PC-3 (cell line): ENCODE data around the gene PSME4. TPM values are rescaled to one million over a fixed set of nuclear protein-coding genes. Genes with fewer than 3 reads are reported as not detected.

Experiments used
- ATAC-seq: fragments of 200-7000 bp; cut with Tn5 transposase; 2 replicates; pipeline ENCODE4 v1.9.1; 2020; ENCODE audit warnings: mild to moderate bottlenecking, moderate library complexity
- BruUV-seq: library from RNA; stranded (reverse); fragments of 400-500 nt; replicated peaks from 2 replicates; lab custom pipeline; 2021; lab: Mats Ljungman, UMichigan
- CTCF ChIA-PET: fragments of 300-600 bp; sonication (Branson Sonifier 250); formaldehyde crosslinking; loops from one replicate; lab custom pipeline; 2022; ENCODE audit warnings: antibody characterized with exemption; lab: Charles Lee
- POLR2A ChIA-PET: fragments of 300-600 bp; sonication (Branson Sonifier 250); formaldehyde crosslinking; loops from one replicate; lab custom pipeline; 2022; ENCODE audit warnings: antibody characterized with exemption; ENCODE audit not compliant: unreplicated experiment; lab: Charles Lee
- DNase-seq: peaks from one replicate; pipeline ENCODE4 v3.0.0-alpha.2; 2015
- H2AFZ ChIP-seq: fragments of 300-600 bp; sonication (generic); 2 replicates; pipeline ENCODE4 v1.6.0; 2016; ENCODE audit warnings: antibody characterized with exemption, low read length
- H3F3A ChIP-seq: fragments of 300-600 bp; sonication (generic); one replicate; pipeline ENCODE4 v1.6.0; 2017; ENCODE audit warnings: antibody characterized with exemption, low read length, control low read depth, mild to moderate bottlenecking; ENCODE audit not compliant: unreplicated experiment
- H3K27ac ChIP-seq: fragments of 300-600 bp; sonication (generic); 2 replicates; pipeline ENCODE4 v1.5.1; 2016; ENCODE audit warnings: mild to moderate bottlenecking, low read length
- H3K27me3 ChIP-seq: fragments of 300-600 bp; sonication (generic); 2 replicates; pipeline ENCODE4 v1.6.1; 2016; ENCODE audit warnings: low read length, mixed read lengths
- H3K36me3 ChIP-seq: fragments of 300-600 bp; sonication (generic); 2 replicates; pipeline ENCODE4 v1.6.1; 2016; ENCODE audit warnings: low read depth, mixed run types, low read length, mixed read lengths
- H3K4me1 ChIP-seq: fragments of 300-600 bp; sonication (generic); 2 replicates; pipeline ENCODE4 v1.5.1; 2016; ENCODE audit warnings: low read length; ENCODE audit not compliant: insufficient read depth
- H3K4me2 ChIP-seq: fragments of 300-600 bp; sonication (generic); 2 replicates; pipeline ENCODE4 v1.6.0; 2016; ENCODE audit warnings: low read length
- H3K4me3 ChIP-seq: fragments of 300-600 bp; sonication (generic); 2 replicates; pipeline ENCODE4 v1.5.1; 2016; ENCODE audit warnings: mild to moderate bottlenecking, low read length, mixed read lengths
- H3K79me2 ChIP-seq: fragments of 300-600 bp; sonication (generic); 2 replicates; pipeline ENCODE4 v1.6.1; 2017; ENCODE audit warnings: low read length, mixed read lengths
- H3K9ac ChIP-seq: fragments of 300-600 bp; sonication (generic); 2 replicates; pipeline ENCODE4 v1.6.0; 2016; ENCODE audit warnings: mild to moderate bottlenecking, low read length
- H3K9me2 ChIP-seq: fragments of 300-600 bp; sonication (generic); replicated peaks from 2 replicates; pipeline ENCODE4 v1.6.1; 2016; ENCODE audit warnings: mixed run types, low read length, mixed read lengths
- H3K9me3 ChIP-seq: fragments of 300-600 bp; sonication (generic); 2 replicates; pipeline ENCODE4 v1.6.1; 2016; ENCODE audit warnings: low read length, mixed read lengths
- H4K20me1 ChIP-seq: fragments of 300-600 bp; sonication (generic); 2 replicates; pipeline ENCODE4 v1.6.1; 2016; ENCODE audit warnings: low read length, mixed read lengths
- EZH2 ChIP-seq: fragments of 300-600 bp; sonication (generic); IDR thresholded peaks from one replicate; pipeline ENCODE4 v1.6.1; 2017; ENCODE audit warnings: antibody characterized with exemption, mild to moderate bottlenecking, low read length; ENCODE audit not compliant: unreplicated experiment
- EZH2phosphoT487 ChIP-seq: fragments of 300-600 bp; sonication (generic); IDR thresholded peaks from 2 replicates; pipeline ENCODE4 v1.6.1; 2018; ENCODE audit warnings: mild to moderate bottlenecking, antibody characterized with exemption, low read length, borderline replicate concordance
- intact Hi-C: fragments of 100-400 bp; cut with micrococcal nuclease; formaldehyde crosslinking; loops from 2 replicates; pipeline ENCODE4 v1.9.0; 2023
- total RNA-seq: library from RNA; depleted of rRNA; stranded (reverse); fragments of >200 nt; gene quantifications from 2 replicates; pipeline ENCODE4 v1.2.3, GENCODE V29; 2014
- TF ChIP-seq, protein P1 (sequence below): fragments of 300-600 bp; sonication (generic); conservative IDR thresholded peaks from 2 replicates; pipeline ENCODE4 v1.5.1; 2017; ENCODE audit warnings: antibody characterized with exemption, low read depth, mild to moderate bottlenecking, low read length

PSME4 gene
- total RNA-seq, 1 experiment from 2014 or later: 54.7 TPM

DNA sequence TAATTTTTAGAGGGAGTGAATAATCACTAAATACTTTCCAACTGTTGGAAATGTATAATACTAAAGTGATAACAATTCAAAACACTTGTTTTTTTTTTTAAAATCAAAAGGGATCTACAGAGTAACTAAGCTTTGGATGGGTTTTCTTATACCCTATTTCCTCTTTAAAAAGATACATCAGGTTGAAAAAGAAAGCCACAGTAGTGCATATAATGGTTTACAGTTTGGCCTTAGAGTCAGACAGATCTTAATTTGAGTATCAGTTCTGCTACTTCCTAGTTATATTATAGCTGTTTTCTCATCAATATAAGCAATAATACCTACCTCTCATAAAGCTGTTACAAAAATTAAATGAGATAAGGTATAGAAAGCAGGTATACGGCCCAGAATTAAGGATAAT is 28.5 kb downstream of the PSME4 start:
- Histone ChIP-seq H3K4me2 (no peak overlapping the region), H3K4me3 (no peak overlapping the region), H3K9me3 (no peaks in the 10 kb centered on the region), H3K27me3 (no peaks in the 10 kb centered on the region), H3K9me2 (no peaks in the 10 kb centered on the region), H3K79me2 (peaks cover 3% of the 10 kb centered on the region; the same call in 1 of the 2 replicates), H3K9ac (no peak overlapping the region), H4K20me1 (0 out of 2 replicates have a peak, but pooled peaks cover 5% of the 10 kb centered on the region), H2AFZ (no peak overlapping the region), H3K36me3 (peaks cover 39% of the 10 kb centered on the region), H3K27ac (no peak overlapping the region), H3K4me1 (no peaks in the 10 kb centered on the region), H3F3A (no peaks in the 10 kb centered on the region)
- DNase-seq: no peak
- CTCF ChIA-PET: no interaction called here
- POLR2A ChIA-PET: no interaction called here
- no TSS peak for BruUV-seq
- no peak for TF ChIP-seq EZH2
- TF ChIP-seq, protein P1, sequence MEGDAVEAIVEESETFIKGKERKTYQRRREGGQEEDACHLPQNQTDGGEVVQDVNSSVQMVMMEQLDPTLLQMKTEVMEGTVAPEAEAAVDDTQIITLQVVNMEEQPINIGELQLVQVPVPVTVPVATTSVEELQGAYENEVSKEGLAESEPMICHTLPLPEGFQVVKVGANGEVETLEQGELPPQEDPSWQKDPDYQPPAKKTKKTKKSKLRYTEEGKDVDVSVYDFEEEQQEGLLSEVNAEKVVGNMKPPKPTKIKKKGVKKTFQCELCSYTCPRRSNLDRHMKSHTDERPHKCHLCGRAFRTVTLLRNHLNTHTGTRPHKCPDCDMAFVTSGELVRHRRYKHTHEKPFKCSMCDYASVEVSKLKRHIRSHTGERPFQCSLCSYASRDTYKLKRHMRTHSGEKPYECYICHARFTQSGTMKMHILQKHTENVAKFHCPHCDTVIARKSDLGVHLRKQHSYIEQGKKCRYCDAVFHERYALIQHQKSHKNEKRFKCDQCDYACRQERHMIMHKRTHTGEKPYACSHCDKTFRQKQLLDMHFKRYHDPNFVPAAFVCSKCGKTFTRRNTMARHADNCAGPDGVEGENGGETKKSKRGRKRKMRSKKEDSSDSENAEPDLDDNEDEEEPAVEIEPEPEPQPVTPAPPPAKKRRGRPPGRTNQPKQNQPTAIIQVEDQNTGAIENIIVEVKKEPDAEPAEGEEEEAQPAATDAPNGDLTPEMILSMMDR: no peak
- TF ChIP-seq EZH2phosphoT487: no peak
- ATAC-seq: no peak
- intact Hi-C loops: no loop called here

DNA sequence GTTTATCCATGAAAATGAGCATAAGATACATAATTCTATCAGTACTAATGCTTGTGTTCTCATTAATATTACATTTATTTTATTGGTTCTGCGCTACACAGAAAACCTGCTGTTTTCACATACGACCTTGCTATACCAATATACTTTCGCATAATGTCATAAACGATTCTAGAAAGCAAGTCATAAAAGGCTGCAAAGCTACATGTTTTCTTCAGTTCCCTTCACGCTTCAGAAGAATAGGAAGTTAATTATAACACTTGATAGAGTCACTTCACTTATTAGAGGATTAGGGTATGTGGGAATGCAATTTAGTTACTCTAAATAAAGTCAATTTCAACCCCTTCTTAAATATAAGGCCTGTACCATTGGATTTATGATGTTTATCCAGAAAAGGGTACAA is 29.0 kb downstream of the PSME4 start:
- Histone ChIP-seq H3K27me3 (no peaks in the 10 kb centered on the region), H3F3A (no peaks in the 10 kb centered on the region), H3K79me2 (peaks cover 3% of the 10 kb centered on the region; the same call in 1 of the 2 replicates), H3K36me3 (peaks cover 39% of the 10 kb centered on the region), H3K4me3 (no peak overlapping the region), H3K9ac (no peak overlapping the region), H3K9me3 (no peaks in the 10 kb centered on the region), H3K4me1 (no peaks in the 10 kb centered on the region), H4K20me1 (0 out of 2 replicates have a peak, but pooled peaks cover 5% of the 10 kb centered on the region), H3K27ac (no peak overlapping the region), H2AFZ (no peak overlapping the region), H3K9me2 (no peaks in the 10 kb centered on the region), H3K4me2 (no peak overlapping the region)
- TF ChIP-seq EZH2: no peak
- no peak for TF ChIP-seq EZH2phosphoT487
- TF ChIP-seq, protein P1: no peak
- ATAC-seq: no peak
- intact Hi-C loops: no loop called here
- ChIA-PET CTCF (no interaction called here), POLR2A (no interaction called here)
- no TSS peak for BruUV-seq
- no peak for DNase-seq

DNA sequence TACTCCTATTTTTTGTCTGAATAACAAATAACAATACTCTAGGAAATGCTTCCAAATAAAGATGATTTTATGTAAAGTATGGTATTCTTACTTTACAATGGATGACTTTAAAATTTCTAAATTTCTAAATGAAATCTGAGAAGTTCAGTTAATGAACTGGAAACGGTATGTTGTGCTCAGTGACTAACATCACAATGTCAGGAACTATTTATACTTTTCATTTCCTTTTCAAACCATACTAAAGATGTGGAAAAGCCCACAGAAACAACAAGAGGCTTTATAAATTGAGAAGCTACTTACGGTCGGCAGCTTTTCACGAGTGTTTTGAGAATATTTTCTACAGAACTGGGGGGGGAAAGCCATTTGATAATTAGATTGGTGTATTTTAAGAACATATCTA is 31.1 kb downstream of the PSME4 start:
- Histone ChIP-seq H3K9me3 (no peaks in the 10 kb centered on the region), H3K27ac (no peak overlapping the region), H2AFZ (no peak overlapping the region), H4K20me1 (0 out of 2 replicates have a peak, but pooled peaks cover 5% of the 10 kb centered on the region), H3K9ac (no peak overlapping the region), H3K9me2 (no peaks in the 10 kb centered on the region), H3K4me2 (no peak overlapping the region), H3F3A (no peaks in the 10 kb centered on the region), H3K4me1 (no peaks in the 10 kb centered on the region), H3K4me3 (no peak overlapping the region), H3K36me3 (peaks cover 48% of the 10 kb centered on the region), H3K27me3 (no peaks in the 10 kb centered on the region), H3K79me2 (peaks cover 3% of the 10 kb centered on the region; the same call in 1 of the 2 replicates)
- TF ChIP-seq, protein P1: no peak
- TF ChIP-seq EZH2phosphoT487 (no peak), EZH2 (no peak)
- ChIA-PET CTCF (no interaction called here), POLR2A (no interaction called here)
- intact Hi-C loops: no loop called here
- BruUV-seq: no TSS peak
- ATAC-seq: no peak
- no peak for DNase-seq
